ENCODE data around the gene CDK16. TPM values are rescaled to one million over a fixed set of nuclear protein-coding genes. Genes with fewer than 3 reads are reported as not detected.

The CDK16 gene
- polyA plus RNA-seq, 4 donors: 48.9 to 75.8 (median 57.2) TPM

GRCh38 chrX:47172971-47173792 lies 45.3 kb upstream of the CDK16 start:
- Histone ChIP-seq H3K9me3 (ENCODE audit: control insufficient read depth in 2 of 2, insufficient read depth in 1 of 2, low read depth in 1 of 2, low read length in 1 of 2) (no peaks in the 10 kb centered on the region), H3K36me3 (ENCODE audit: control insufficient read depth in 3 of 3, insufficient read depth in 2 of 3, low read depth in 1 of 3, low read length in 3 of 3) (peaks cover 5 to 92% (median 6%) of the 10 kb centered on the region in 3 donors), H3K27me3 (ENCODE audit: control insufficient read depth in 3 of 3, insufficient read depth in 3 of 3, low read length in 3 of 3) (no peaks in the 10 kb centered on the region), H3K27ac (ENCODE audit: low read depth in 1 of 3, low read length in 2 of 3) (no peak overlapping the region), H3K4me1 (ENCODE audit: control insufficient read depth in 3 of 3, insufficient read depth in 2 of 3, low read depth in 1 of 3, low read length in 2 of 3) (no peaks in the 10 kb centered on the region), H3K4me3 (ENCODE audit: low read depth in 1 of 3, low read length in 3 of 3) (no peak overlapping the region)
- FAIRE-seq: no peak
- WGBS, 3 donors: 88 to 89% (median 89%) methylated on average over 14 to 18 of the region's 18 CpGs
- DNase-seq: no peak

- Histone ChIP-seq H3K4me3 (ENCODE audit: low read depth in 1 of 3, low read length in 3 of 3) (no peak overlapping the region), H3K9me3 (ENCODE audit: control insufficient read depth in 2 of 2, insufficient read depth in 1 of 2, low read depth in 1 of 2, low read length in 1 of 2) (no peaks in the 10 kb centered on the region), H3K36me3 (ENCODE audit: control insufficient read depth in 3 of 3, insufficient read depth in 2 of 3, low read depth in 1 of 3, low read length in 3 of 3) (peaks cover 6 to 95% (median 6%) of the 10 kb centered on the region in 3 donors), H3K4me1 (ENCODE audit: control insufficient read depth in 3 of 3, insufficient read depth in 2 of 3, low read depth in 1 of 3, low read length in 2 of 3) (no peaks in the 10 kb centered on the region), H3K27me3 (ENCODE audit: control insufficient read depth in 3 of 3, insufficient read depth in 3 of 3, low read length in 3 of 3) (no peaks in the 10 kb centered on the region), H3K27ac (ENCODE audit: low read depth in 1 of 3, low read length in 2 of 3) (no peak overlapping the region)
- FAIRE-seq (no peak), DNase-seq (no peak)
- 83 to 92% (median 91%) methylated on average over 9 to 12 of the region's 12 CpGs for WGBS, 3 donors
Observed at GRCh38 chrX:47174376-47174775, 44.1 kb upstream of the CDK16 start.

- no peaks in the 10 kb centered on the region for H3K9me3 ChIP-seq (ENCODE audit: control insufficient read depth in 2 of 2, insufficient read depth in 1 of 2, low read depth in 1 of 2, low read length in 1 of 2)
- H3K36me3 ChIP-seq (ENCODE audit: control insufficient read depth in 3 of 3, insufficient read depth in 2 of 3, low read depth in 1 of 3, low read length in 3 of 3): peaks cover 3 to 95% (median 6%) of the 10 kb centered on the region in 3 donors
- H3K4me3 ChIP-seq (ENCODE audit: low read depth in 1 of 3, low read length in 3 of 3): no peak overlapping the region
- no peaks in the 10 kb centered on the region for H3K4me1 ChIP-seq (ENCODE audit: control insufficient read depth in 3 of 3, insufficient read depth in 2 of 3, low read depth in 1 of 3, low read length in 2 of 3)
- FAIRE-seq (no peak), DNase-seq (no peak)
- H3K27me3 ChIP-seq (ENCODE audit: control insufficient read depth in 3 of 3, insufficient read depth in 3 of 3, low read length in 3 of 3): no peaks in the 10 kb centered on the region
- no peak overlapping the region for H3K27ac ChIP-seq (ENCODE audit: low read depth in 1 of 3, low read length in 2 of 3)
- 88 to 92% (median 91%) methylated on average over 22 to 23 of the region's 23 CpGs for WGBS, 3 donors
Observed at GRCh38 chrX:47174846-47175587, 43.5 kb upstream of the CDK16 start.

- WGBS, 3 donors: 90 to 96% (median 94%) methylated on average over 12 of the region's 12 CpGs
- FAIRE-seq (no peak), DNase-seq (no peak)
- H3K4me3 ChIP-seq (ENCODE audit: low read depth in 1 of 3, low read length in 3 of 3): no peak overlapping the region
- H3K9me3 ChIP-seq (ENCODE audit: control insufficient read depth in 2 of 2, insufficient read depth in 1 of 2, low read depth in 1 of 2, low read length in 1 of 2): no peaks in the 10 kb centered on the region
- H3K4me1 ChIP-seq (ENCODE audit: control insufficient read depth in 3 of 3, insufficient read depth in 2 of 3, low read depth in 1 of 3, low read length in 2 of 3): no peaks in the 10 kb centered on the region
- H3K27me3 ChIP-seq (ENCODE audit: control insufficient read depth in 3 of 3, insufficient read depth in 3 of 3, low read length in 3 of 3): no peaks in the 10 kb centered on the region
- no peak overlapping the region for H3K27ac ChIP-seq (ENCODE audit: low read depth in 1 of 3, low read length in 2 of 3)
- peaks cover 3 to 95% (median 6%) of the 10 kb centered on the region in 3 donors for H3K36me3 ChIP-seq (ENCODE audit: control insufficient read depth in 3 of 3, insufficient read depth in 2 of 3, low read depth in 1 of 3, low read length in 3 of 3)
Observed at GRCh38 chrX:47175588-47175980, 42.9 kb upstream of the CDK16 start.

- H3K27ac ChIP-seq (ENCODE audit: low read depth in 1 of 3, low read length in 2 of 3): no peak overlapping the region
- no peaks in the 10 kb centered on the region for H3K27me3 ChIP-seq (ENCODE audit: control insufficient read depth in 3 of 3, insufficient read depth in 3 of 3, low read length in 3 of 3)
- no peak for DNase-seq
- FAIRE-seq: no peak
- H3K4me3 ChIP-seq (ENCODE audit: low read depth in 1 of 3, low read length in 3 of 3): no peak overlapping the region
- no peaks in the 10 kb centered on the region for H3K9me3 ChIP-seq (ENCODE audit: control insufficient read depth in 2 of 2, insufficient read depth in 1 of 2, low read depth in 1 of 2, low read length in 1 of 2)
- no peaks in the 10 kb centered on the region for H3K4me1 ChIP-seq (ENCODE audit: control insufficient read depth in 3 of 3, insufficient read depth in 2 of 3, low read depth in 1 of 3, low read length in 2 of 3)
- WGBS, 3 donors: 88 to 94% (median 93%) methylated on average over 13 to 23 of the region's 23 CpGs
- peaks cover 3 to 93% (median 6%) of the 10 kb centered on the region in 3 donors for H3K36me3 ChIP-seq (ENCODE audit: control insufficient read depth in 3 of 3, insufficient read depth in 2 of 3, low read depth in 1 of 3, low read length in 3 of 3)
Observed at GRCh38 chrX:47176101-47176740, 42.3 kb upstream of the CDK16 start.

GRCh38 chrX:47177079-47177478 lies 41.4 kb upstream of the CDK16 start:
- no peak overlapping the region for H3K4me3 ChIP-seq (ENCODE audit: low read depth in 1 of 3, low read length in 3 of 3)
- no peaks in the 10 kb centered on the region for H3K27me3 ChIP-seq (ENCODE audit: control insufficient read depth in 3 of 3, insufficient read depth in 3 of 3, low read length in 3 of 3)
- no peak for FAIRE-seq
- WGBS, 3 donors: 45 to 95% (median 56%) methylated on average over 2 of the region's 2 CpGs
- DNase-seq: no peak
- no peak overlapping the region for H3K27ac ChIP-seq (ENCODE audit: low read depth in 1 of 3, low read length in 2 of 3)
- H3K36me3 ChIP-seq (ENCODE audit: control insufficient read depth in 3 of 3, insufficient read depth in 2 of 3, low read depth in 1 of 3, low read length in 3 of 3): peaks cover 3 to 95% (median 12%) of the 10 kb centered on the region in 3 donors
- no peaks in the 10 kb centered on the region for H3K4me1 ChIP-seq (ENCODE audit: control insufficient read depth in 3 of 3, insufficient read depth in 2 of 3, low read depth in 1 of 3, low read length in 2 of 3)
- H3K9me3 ChIP-seq (ENCODE audit: control insufficient read depth in 2 of 2, insufficient read depth in 1 of 2, low read depth in 1 of 2, low read length in 1 of 2): no peaks in the 10 kb centered on the region

- Histone ChIP-seq H3K36me3 (ENCODE audit: control insufficient read depth in 3 of 3, insufficient read depth in 2 of 3, low read depth in 1 of 3, low read length in 3 of 3) (peaks cover 6 to 87% (median 13%) of the 10 kb centered on the region in 3 donors), H3K4me1 (ENCODE audit: control insufficient read depth in 3 of 3, insufficient read depth in 2 of 3, low read depth in 1 of 3, low read length in 2 of 3) (no peaks in the 10 kb centered on the region), H3K27ac (ENCODE audit: low read depth in 1 of 3, low read length in 2 of 3) (no peak overlapping the region), H3K9me3 (ENCODE audit: control insufficient read depth in 2 of 2, insufficient read depth in 1 of 2, low read depth in 1 of 2, low read length in 1 of 2) (no peaks in the 10 kb centered on the region), H3K4me3 (ENCODE audit: low read depth in 1 of 3, low read length in 3 of 3) (no peak overlapping the region), H3K27me3 (ENCODE audit: control insufficient read depth in 3 of 3, insufficient read depth in 3 of 3, low read length in 3 of 3) (no peaks in the 10 kb centered on the region)
- FAIRE-seq (no peak), DNase-seq (no peak)
- WGBS, 3 donors: 87 to 98% (median 91%) methylated on average over 5 of the region's 5 CpGs
Observed at GRCh38 chrX:47178337-47178736, 40.1 kb upstream of the CDK16 start.

GRCh38 chrX:47179221-47179927 lies 39.1 kb upstream of the CDK16 start:
- Histone ChIP-seq H3K4me3 (ENCODE audit: low read depth in 1 of 3, low read length in 3 of 3) (no peak overlapping the region), H3K27ac (ENCODE audit: low read depth in 1 of 3, low read length in 2 of 3) (no peak overlapping the region), H3K9me3 (ENCODE audit: control insufficient read depth in 2 of 2, insufficient read depth in 1 of 2, low read depth in 1 of 2, low read length in 1 of 2) (no peaks in the 10 kb centered on the region), H3K36me3 (ENCODE audit: control insufficient read depth in 3 of 3, insufficient read depth in 2 of 3, low read depth in 1 of 3, low read length in 3 of 3) (peaks cover 6 to 83% (median 13%) of the 10 kb centered on the region in 3 donors), H3K4me1 (ENCODE audit: control insufficient read depth in 3 of 3, insufficient read depth in 2 of 3, low read depth in 1 of 3, low read length in 2 of 3) (no peaks in the 10 kb centered on the region), H3K27me3 (ENCODE audit: control insufficient read depth in 3 of 3, insufficient read depth in 3 of 3, low read length in 3 of 3) (no peaks in the 10 kb centered on the region)
- DNase-seq (no peak), FAIRE-seq (no peak)
- WGBS, 3 donors: 75 to 85% (median 84%) methylated on average over 7 to 14 of the region's 14 CpGs

Measured in small intestine (tissue), 7 donors.